ENCODE data around the gene KLHDC8B.

DNA sequence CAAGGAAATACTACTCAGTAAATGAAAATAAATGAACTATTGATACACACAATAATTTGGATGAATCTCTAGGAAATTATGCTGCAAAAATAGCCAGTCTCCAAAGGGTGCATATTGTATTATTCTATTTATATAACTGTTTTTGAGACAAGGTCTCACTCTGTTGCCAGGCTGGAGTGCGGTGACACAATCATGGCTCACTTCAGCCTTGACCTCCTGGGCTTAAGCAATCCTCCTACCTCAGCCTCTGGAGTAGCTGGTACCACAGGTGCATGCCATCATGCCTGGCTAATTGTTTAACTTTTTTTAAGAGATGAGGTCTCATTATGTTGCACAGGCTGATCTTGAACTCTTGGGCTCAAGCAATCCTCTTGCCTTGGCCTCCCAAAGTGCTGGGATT is 12.5 kb downstream of the KLHDC8B start:
- TF ChIP-seq POLR2A (IDR thresholded peaks at IDR 0.05) = no peak
- TF ChIP-seq, protein P1, sequence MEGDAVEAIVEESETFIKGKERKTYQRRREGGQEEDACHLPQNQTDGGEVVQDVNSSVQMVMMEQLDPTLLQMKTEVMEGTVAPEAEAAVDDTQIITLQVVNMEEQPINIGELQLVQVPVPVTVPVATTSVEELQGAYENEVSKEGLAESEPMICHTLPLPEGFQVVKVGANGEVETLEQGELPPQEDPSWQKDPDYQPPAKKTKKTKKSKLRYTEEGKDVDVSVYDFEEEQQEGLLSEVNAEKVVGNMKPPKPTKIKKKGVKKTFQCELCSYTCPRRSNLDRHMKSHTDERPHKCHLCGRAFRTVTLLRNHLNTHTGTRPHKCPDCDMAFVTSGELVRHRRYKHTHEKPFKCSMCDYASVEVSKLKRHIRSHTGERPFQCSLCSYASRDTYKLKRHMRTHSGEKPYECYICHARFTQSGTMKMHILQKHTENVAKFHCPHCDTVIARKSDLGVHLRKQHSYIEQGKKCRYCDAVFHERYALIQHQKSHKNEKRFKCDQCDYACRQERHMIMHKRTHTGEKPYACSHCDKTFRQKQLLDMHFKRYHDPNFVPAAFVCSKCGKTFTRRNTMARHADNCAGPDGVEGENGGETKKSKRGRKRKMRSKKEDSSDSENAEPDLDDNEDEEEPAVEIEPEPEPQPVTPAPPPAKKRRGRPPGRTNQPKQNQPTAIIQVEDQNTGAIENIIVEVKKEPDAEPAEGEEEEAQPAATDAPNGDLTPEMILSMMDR (IDR thresholded peaks at IDR 0.05) = no peak
- TF ChIP-seq POLR2AphosphoS5 (IDR thresholded peaks at IDR 0.05; ENCODE audit: insufficient read depth in 1 of 2, low read depth in 1 of 2) = no peak

All from vagina (tissue), 2 donors.